NCI-H748 (cell line): Measurements from ENCODE around the gene PEX26.

Source experiments
- DNase-seq: peaks from one replicate; lab custom pipeline; 2025; ENCODE audit not compliant: unreplicated experiment; lab: John Stamatoyannopoulos, UW

The PEX26 gene

GRCh38 chr22:18154821-18155390, 77.1 kb downstream of the PEX26 start:
- no peak for DNase-seq
